Eye (tissue), 1 donor: Measurements from ENCODE around the gene MRTFA.

ENCODE experiments used
- DNase-seq: peaks from one replicate; pipeline ENCODE4 v3.0.0-alpha.2; 2015

MRTFA gene

DNA sequence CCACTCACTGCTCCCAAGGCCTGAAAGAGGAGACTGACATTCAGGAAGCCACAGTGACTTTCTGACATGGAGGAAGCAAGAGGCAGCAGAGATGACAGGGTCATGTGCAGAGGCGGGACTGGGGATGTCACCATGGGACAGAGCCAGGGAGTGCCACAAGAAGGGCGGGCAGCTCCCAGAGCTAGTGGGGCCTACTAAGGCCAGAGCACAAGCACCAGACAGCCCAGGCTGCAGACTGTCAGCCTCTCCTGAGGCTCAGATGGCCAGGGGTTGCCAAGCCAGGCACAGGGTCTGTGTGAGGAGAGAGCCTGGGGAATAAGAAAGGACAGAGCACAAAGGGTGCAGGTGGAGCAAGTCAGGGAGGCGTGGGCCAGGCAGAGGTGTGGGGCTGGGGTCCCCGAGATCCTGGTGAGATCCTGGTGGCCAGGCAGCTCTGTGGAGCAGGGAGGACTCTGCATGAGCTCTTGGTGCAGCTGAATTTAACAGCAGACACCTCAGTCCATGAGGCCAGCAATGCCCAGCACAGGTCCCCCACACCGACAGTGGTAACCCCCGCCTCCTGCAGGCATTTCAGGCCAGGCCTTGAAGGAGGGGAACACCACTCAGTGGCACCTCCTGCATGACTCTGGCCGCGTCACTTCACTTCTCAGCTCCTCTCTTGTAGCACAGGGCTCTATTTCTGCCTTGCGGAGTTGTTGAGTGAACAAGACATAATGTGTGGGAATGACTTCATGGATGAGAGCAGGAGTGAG is 213.8 kb downstream of the MRTFA start:
- no peak for DNase-seq

DNA sequence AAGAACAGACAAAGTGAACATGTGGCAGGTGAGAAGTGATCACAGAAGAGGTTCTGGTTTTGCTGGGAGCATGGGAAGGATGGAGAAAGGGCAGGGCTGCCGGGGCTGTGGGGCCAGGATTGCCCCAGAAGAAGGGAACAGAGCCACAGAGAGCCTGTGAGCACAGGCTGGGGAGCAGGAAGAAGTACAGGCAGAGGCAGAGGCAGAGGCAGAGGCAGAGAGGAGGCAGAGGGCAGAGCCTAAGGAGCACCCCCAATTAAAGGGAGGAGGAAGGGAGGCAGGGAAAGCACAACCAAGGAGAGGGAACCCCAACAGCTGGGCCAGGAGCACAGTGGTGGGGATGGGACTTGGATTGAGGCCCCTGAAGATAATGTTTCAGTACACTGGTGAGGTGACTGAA is 214.6 kb downstream of the MRTFA start:
- DNase-seq = no peak

DNA sequence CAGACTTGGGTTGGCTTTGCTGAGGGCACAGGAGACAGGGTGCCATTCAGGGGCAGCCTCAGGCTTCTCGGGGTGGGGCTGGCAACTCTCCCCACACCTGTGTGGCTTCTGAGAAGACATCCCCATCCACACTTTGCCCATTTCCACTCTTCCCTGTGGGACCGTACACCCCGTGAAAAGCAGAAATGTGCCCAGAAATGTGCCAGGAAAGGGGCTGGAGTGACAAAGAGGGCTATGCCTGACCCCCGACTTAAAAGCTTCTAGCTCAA is 215.5 kb downstream of the MRTFA start:
- DNase-seq = no peak

DNA sequence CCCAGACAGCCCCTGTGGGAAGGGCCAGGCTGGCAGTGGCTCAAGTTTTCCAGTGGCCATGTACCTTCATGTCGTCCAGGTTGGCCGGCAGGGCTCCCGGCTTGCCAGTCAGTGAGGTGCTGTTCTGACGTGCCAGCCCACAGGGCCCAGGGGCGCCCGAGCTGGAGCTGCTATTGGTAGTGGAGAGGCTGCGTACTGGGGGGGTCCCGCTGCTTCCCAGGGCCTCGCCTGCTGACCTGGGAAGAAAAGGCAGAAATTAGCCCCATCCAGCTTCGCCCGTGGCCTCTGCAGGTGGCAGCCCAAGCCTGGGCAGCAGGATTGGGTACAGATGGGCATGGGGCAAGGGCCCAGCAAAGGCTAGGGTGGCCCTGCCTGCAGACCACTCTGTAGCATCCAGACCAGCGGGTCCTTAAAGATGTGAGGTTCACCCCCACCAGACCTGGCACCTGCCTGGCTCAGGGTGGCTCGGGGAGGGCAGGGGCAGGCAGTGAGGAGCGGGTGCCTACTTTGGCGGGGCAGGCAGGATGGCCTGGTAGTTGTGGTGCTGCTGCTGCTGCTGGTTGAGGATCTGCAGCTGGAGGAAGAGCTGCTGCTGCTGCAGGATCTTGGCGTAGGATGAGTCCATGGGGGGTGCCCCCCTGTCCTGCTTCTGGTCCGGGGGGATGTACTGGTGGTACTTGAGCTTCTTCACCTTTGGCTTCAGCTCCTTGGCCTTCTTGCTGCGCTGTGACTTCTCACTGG is 216.0 kb downstream of the MRTFA start:
- DNase-seq = no peak

- DNase-seq = no peak
Measured at GRCh38 chr22:40419718-40420117, 216.8 kb downstream of the MRTFA start.

- DNase-seq = peak; percentile 84
Measured at GRCh38 chr22:40418366-40419201, 217.9 kb downstream of the MRTFA start.

- DNase-seq = no peak
Measured at GRCh38 chr22:40417881-40418280, 218.6 kb downstream of the MRTFA start.

DNA sequence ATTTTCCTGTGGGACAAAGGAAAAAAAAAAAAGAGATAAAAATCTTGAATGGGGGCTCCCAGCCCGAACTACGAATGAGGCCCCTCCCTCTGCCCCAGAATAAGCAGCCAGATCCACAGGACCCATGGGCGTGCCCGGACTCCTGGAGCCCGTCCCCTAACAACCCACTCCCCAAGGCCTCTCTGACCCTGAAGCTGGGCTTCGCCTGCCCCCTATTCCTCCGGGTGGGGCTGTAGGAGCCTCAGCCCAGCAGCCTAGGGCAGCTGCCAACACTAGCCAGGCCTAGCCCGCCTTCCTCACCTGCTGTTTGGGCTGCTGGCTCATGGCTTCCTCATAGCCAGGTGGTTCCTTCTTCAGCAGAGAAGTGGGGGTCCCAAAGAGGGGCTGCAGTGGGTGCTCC is 219.5 kb downstream of the MRTFA start:
- no peak for DNase-seq

DNA sequence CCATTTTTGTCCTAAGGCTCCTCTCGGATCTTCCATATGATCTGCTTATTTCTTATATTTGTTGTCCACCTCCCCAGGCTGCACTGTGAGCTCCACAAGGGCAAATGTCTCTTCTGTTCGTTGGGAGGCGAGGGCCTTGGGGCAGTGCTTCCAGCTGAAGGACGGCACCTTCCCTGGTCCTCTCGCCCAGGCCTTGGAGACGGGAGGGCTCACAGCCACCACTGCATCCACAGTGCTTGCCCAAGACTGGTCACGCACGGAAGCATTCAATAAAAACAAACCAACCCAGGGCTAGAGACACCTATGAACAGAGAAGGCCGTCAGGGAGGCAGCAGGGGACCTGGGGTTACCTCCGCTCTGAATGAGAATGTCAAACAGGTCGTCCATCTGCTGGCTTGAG is 219.9 kb downstream of the MRTFA start:
- no peak for DNase-seq

- DNase-seq = no peak
Measured at GRCh38 chr22:40416267-40416570, 220.3 kb downstream of the MRTFA start.

DNA sequence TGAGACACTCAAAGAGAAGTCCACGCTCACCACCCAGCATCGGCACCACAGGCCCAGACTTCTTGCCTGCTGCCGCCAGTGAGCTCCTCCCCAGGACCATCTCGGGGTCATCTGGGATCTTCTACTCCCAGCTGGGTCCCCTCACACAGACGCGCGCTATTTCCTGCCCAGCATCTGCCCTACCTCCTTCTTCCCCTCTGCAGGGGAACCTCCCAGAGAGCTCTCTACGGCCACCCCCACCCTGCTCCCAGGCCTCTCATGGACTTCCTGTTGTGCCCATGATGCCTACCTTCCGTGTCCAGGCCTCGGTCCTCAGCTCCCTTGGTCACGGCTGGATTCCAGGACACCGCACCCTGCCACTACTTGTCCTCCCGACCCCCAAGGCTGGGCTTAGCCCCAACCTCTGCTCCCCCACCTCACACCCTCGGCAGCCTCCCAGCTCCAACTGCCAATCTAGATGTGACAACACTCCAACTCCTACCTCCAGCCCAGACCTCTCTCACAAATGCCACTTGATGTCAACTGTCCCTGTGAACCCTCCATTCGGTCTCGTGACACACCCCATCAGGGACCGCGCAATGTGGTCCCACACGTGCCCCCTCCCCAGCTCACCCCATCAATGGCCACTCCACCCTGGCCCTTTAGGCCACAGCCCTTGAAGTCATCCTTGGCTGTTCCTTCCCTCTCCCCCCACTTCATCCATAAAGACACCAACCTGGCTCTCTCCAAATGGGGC is 220.8 kb downstream of the MRTFA start:
- no peak for DNase-seq

- DNase-seq = no peak
Measured at GRCh38 chr22:40414838-40415505, 221.5 kb downstream of the MRTFA start.

- DNase-seq = no peak
Measured at GRCh38 chr22:40414311-40414710, 222.2 kb downstream of the MRTFA start.

DNA sequence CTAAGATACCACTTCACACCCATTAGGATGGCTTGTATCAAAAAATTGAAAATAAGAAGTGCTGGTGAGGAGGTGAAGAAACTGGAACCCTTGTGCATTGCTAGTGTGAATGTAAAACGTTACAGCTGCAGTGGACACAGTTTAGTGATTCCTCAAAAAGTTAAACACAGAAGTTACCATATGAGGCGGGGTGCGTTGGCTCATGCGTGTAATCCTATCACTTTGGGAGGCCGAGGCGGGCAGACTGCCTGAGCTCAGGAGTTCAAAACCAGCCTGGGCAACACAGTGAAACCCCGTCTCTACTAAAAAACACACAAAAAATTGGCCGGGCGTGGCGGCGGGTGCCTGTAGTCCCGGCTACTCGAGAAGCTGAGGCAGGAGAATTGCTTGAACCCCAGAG is 222.6 kb downstream of the MRTFA start:
- no peak for DNase-seq

- no peak for DNase-seq
Measured at GRCh38 chr22:40412441-40412840, 224.1 kb downstream of the MRTFA start.

- DNase-seq = no peak
Measured at GRCh38 chr22:40411506-40411861, 225.0 kb downstream of the MRTFA start.

GRCh38 chr22:40410731-40411505 is 225.6 kb downstream of the MRTFA start:
- no peak for DNase-seq

- DNase-seq = no peak
Measured at GRCh38 chr22:40410272-40410671, 226.2 kb downstream of the MRTFA start.

GRCh38 chr22:40409613-40410113 is 226.9 kb downstream of the MRTFA start:
- no peak for DNase-seq

GRCh38 chr22:40408718-40409612 is 227.6 kb downstream of the MRTFA start:
- DNase-seq = no peak
